BLaER1 (cell line): ENCODE measurements around the gene CAVIN4.

ENCODE experiments used
- H3K27ac ChIP-seq: shearing (Covaris generic); formaldehyde crosslinking; 2 replicates; pipeline ENCODE4 v1.8.1; 2022
- H3K27me3 ChIP-seq: shearing (Covaris generic); formaldehyde crosslinking; 2 replicates; pipeline ENCODE4 v1.8.1; 2022
- H3K36me3 ChIP-seq: shearing (Covaris generic); formaldehyde crosslinking; 2 replicates; pipeline ENCODE4 v1.8.1; 2022
- H3K4me1 ChIP-seq: shearing (Covaris generic); formaldehyde crosslinking; 2 replicates; pipeline ENCODE4 v1.8.1; 2022
- H3K4me2 ChIP-seq: shearing (Covaris generic); formaldehyde crosslinking; 2 replicates; pipeline ENCODE4 v1.8.1; 2022
- H3K4me3 ChIP-seq: shearing (Covaris generic); formaldehyde crosslinking; 2 replicates; pipeline ENCODE4 v1.8.1; 2022
- H3K9ac ChIP-seq: shearing (Covaris generic); formaldehyde crosslinking; 2 replicates; pipeline ENCODE4 v1.8.1; 2022
- H3K9me3 ChIP-seq: shearing (Covaris generic); formaldehyde crosslinking; 2 replicates; pipeline ENCODE4 v1.8.1; 2022
- H4K20me1 ChIP-seq: shearing (Covaris generic); formaldehyde crosslinking; 2 replicates; pipeline ENCODE4 v1.8.1; 2022
- Cebpa-rat ChIP-seq: shearing (Covaris generic); IDR thresholded peaks from 2 replicates; pipeline ENCODE4 v1.8.1; 2022

CAVIN4 gene

GRCh38 chr9:100575006-100575405, 2.9 kb upstream of the CAVIN4 start:
- Histone ChIP-seq H3K27ac (no peak overlapping the region), H3K9me3 (no peaks in the 10 kb centered on the region), H3K27me3 (no peaks in the 10 kb centered on the region), H3K4me3 (no peak overlapping the region), H3K9ac (no peak overlapping the region), H4K20me1 (no peaks in the 10 kb centered on the region), H3K4me2 (no peak overlapping the region), H3K36me3 (peaks cover 48% of the 10 kb centered on the region), H3K4me1 (no peaks in the 10 kb centered on the region)
- TF ChIP-seq Cebpa-rat: no peak

GRCh38 chr9:100575765-100576386, 2.0 kb upstream of the CAVIN4 start:
- Histone ChIP-seq H3K27me3 (no peaks in the 10 kb centered on the region), H4K20me1 (no peaks in the 10 kb centered on the region), H3K36me3 (peaks cover 48% of the 10 kb centered on the region), H3K4me2 (no peak overlapping the region), H3K9me3 (no peaks in the 10 kb centered on the region), H3K4me1 (no peaks in the 10 kb centered on the region), H3K4me3 (no peak overlapping the region), H3K27ac (no peak overlapping the region), H3K9ac (no peak overlapping the region)
- no peak for TF ChIP-seq Cebpa-rat

DNA sequence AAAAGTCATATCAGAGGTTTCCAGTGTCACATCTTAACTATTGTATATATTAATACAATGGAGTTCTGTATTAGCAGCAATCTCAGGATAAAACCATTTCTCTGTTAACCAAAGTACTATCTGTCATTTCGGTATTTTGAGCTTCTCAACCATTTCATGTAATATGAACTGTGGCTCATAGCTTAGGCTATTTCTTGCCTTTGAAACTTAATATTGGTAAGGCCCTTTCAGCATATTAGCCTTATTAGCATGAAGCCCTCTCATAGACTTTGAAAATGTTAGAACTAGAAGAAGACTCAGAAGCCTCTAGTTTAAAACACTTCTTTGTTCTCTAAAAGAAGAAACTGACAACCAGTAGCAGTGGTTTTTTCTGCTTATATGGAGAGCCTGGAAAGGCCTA, 731 bp downstream of the CAVIN4 start:
- H3K27me3 ChIP-seq: no peaks in the 10 kb centered on the region
- H4K20me1 ChIP-seq: no peaks in the 10 kb centered on the region
- H3K27ac ChIP-seq: no peak overlapping the region
- no peak overlapping the region for H3K9ac ChIP-seq
- H3K36me3 ChIP-seq: peaks cover 47% of the 10 kb centered on the region
- H3K9me3 ChIP-seq: no peaks in the 10 kb centered on the region
- TF ChIP-seq Cebpa-rat: no peak
- H3K4me3 ChIP-seq: no peak overlapping the region
- H3K4me1 ChIP-seq: no peaks in the 10 kb centered on the region
- H3K4me2 ChIP-seq: no peak overlapping the region

GRCh38 chr9:100579665-100580064, 1.8 kb downstream of the CAVIN4 start:
- Histone ChIP-seq H3K27me3 (no peaks in the 10 kb centered on the region), H3K4me1 (no peaks in the 10 kb centered on the region), H4K20me1 (no peaks in the 10 kb centered on the region), H3K9ac (no peak overlapping the region), H3K36me3 (peaks cover 38% of the 10 kb centered on the region), H3K27ac (no peak overlapping the region), H3K9me3 (no peaks in the 10 kb centered on the region), H3K4me2 (no peak overlapping the region), H3K4me3 (no peak overlapping the region)
- TF ChIP-seq Cebpa-rat: no peak

- Histone ChIP-seq H3K27me3 (no peaks in the 10 kb centered on the region), H3K9me3 (no peaks in the 10 kb centered on the region), H4K20me1 (no peaks in the 10 kb centered on the region), H3K4me1 (no peaks in the 10 kb centered on the region), H3K4me3 (no peak overlapping the region), H3K27ac (no peak overlapping the region), H3K36me3 (peaks cover 39% of the 10 kb centered on the region), H3K9ac (no peak overlapping the region), H3K4me2 (no peak overlapping the region)
- TF ChIP-seq Cebpa-rat: no peak
Observed at GRCh38 chr9:100580257-100580656, 2.4 kb downstream of the CAVIN4 start.

- no peaks in the 10 kb centered on the region for H3K27me3 ChIP-seq
- no peaks in the 10 kb centered on the region for H3K9me3 ChIP-seq
- 0 out of 2 replicates have a peak, but pooled peaks cover 3% of the 10 kb centered on the region for H3K4me1 ChIP-seq
- H3K36me3 ChIP-seq: peaks cover 39% of the 10 kb centered on the region
- no peak overlapping the region for H3K4me2 ChIP-seq
- H4K20me1 ChIP-seq: no peaks in the 10 kb centered on the region
- TF ChIP-seq Cebpa-rat: no peak
- H3K4me3 ChIP-seq: no peak overlapping the region
- H3K27ac ChIP-seq: no peak overlapping the region
- H3K9ac ChIP-seq: no peak overlapping the region
Observed at GRCh38 chr9:100581081-100581480, 3.2 kb downstream of the CAVIN4 start.

GRCh38 chr9:100581661-100582060, 3.8 kb downstream of the CAVIN4 start:
- Histone ChIP-seq H3K9me3 (no peaks in the 10 kb centered on the region), H3K4me1 (0 out of 2 replicates have a peak, but pooled peaks cover 5% of the 10 kb centered on the region), H3K27ac (no peak overlapping the region), H3K4me3 (no peak overlapping the region), H3K4me2 (no peak overlapping the region), H3K36me3 (peaks cover 40% of the 10 kb centered on the region), H3K27me3 (no peaks in the 10 kb centered on the region), H4K20me1 (no peaks in the 10 kb centered on the region), H3K9ac (no peak overlapping the region)
- no peak for TF ChIP-seq Cebpa-rat

DNA sequence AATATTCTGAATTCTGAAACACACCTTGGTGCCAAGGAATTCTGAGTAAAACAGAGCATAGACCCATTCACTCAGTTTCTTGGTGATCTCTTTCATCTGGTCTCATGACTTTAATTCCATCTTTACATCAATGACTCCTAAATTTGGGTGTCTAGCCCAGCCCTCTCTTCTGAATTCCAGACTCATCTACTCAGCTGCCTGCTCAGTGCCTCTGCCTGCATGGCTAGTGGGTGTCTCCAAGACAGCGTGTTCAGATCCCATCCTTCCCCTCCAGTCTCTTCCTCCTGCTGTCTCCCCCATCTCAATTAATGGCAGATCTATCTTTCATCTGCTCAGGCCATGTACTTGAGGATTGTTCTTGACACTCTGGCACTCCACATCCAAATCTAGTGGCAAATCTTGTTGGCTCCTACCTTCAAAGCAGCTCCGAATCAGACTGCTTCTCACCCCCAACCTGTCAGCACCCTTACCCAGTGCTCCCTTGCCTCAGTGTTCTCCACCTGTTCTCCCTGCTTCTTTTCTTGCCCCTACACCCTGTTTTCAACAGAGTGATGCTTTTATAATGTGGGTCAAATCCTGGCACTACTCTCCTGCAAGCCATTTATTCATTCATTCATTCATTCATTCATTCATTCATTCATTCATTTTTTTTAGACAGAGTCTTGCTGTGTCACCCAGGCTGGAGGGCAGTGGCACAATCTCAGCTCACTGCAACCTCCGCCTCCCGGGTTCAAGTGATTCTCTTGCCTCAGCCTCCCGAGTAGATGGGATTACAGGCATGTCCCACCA, 5.3 kb downstream of the CAVIN4 start:
- no peak overlapping the region for H3K4me3 ChIP-seq

DNA sequence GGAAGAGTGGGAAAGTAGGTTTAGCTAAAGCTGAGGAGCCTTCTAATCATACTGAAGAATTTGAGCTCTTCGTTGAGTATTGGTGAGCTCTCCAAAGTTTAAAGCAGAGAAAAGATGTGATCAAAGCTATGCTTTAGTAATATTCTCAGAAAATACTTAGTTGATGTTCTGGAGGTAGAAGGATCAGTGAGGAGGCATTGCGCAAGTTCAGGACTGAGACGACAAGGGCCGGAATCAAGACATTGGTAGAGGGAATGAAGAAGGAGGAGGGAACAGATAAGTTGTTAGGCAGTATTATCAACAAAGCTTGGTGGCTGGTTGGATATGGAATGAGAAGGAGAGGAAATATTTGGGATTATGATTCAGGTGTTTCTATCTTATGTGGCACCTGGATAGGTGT, 7.1 kb downstream of the CAVIN4 start:
- no peaks in the 10 kb centered on the region for H3K9me3 ChIP-seq
- no peaks in the 10 kb centered on the region for H4K20me1 ChIP-seq
- peaks cover 42% of the 10 kb centered on the region for H3K36me3 ChIP-seq
- H3K4me2 ChIP-seq: no peak overlapping the region
- no peak overlapping the region for H3K9ac ChIP-seq
- H3K27me3 ChIP-seq: no peaks in the 10 kb centered on the region
- no peak overlapping the region for H3K4me3 ChIP-seq
- TF ChIP-seq Cebpa-rat: no peak
- H3K27ac ChIP-seq: no peak overlapping the region
- H3K4me1 ChIP-seq: 0 out of 2 replicates have a peak, but pooled peaks cover 5% of the 10 kb centered on the region

More for the DNA sequence above, 5.3 kb downstream of the CAVIN4 start:
- Histone ChIP-seq H3K27me3 (no peaks in the 10 kb centered on the region), H3K4me1 (0 out of 2 replicates have a peak, but pooled peaks cover 5% of the 10 kb centered on the region), H3K9ac (no peak overlapping the region), H3K36me3 (peaks cover 45% of the 10 kb centered on the region), H3K4me2 (no peak overlapping the region), H3K27ac (no peak overlapping the region), H4K20me1 (no peaks in the 10 kb centered on the region), H3K9me3 (no peaks in the 10 kb centered on the region)
- no peak for TF ChIP-seq Cebpa-rat

GRCh38 chr9:100586093-100586492, 8.2 kb downstream of the CAVIN4 start:
- no peak overlapping the region for H3K27ac ChIP-seq
- H3K4me3 ChIP-seq: no peak overlapping the region
- H3K27me3 ChIP-seq: no peaks in the 10 kb centered on the region
- 0 out of 2 replicates have a peak, but pooled peaks cover 5% of the 10 kb centered on the region for H3K4me1 ChIP-seq
- no peaks in the 10 kb centered on the region for H3K9me3 ChIP-seq
- no peak for TF ChIP-seq Cebpa-rat
- H3K9ac ChIP-seq: no peak overlapping the region
- peaks cover 42% of the 10 kb centered on the region for H3K36me3 ChIP-seq
- no peak overlapping the region for H3K4me2 ChIP-seq
- no peaks in the 10 kb centered on the region for H4K20me1 ChIP-seq
